GM12801 (cell line): ENCODE measurements around the gene NRG2.

Experiments used
- CTCF ChIP-seq: IDR thresholded peaks from one replicate; pipeline ENCODE4 v1.5.1; 2011; ENCODE audit warnings: control low read depth; ENCODE audit not compliant: insufficient read length; ENCODE audit errors: extremely low read depth

The NRG2 gene

GRCh38 chr5:139835656-139836055 lies 207.4 kb downstream of the NRG2 start:
- no peak for TF ChIP-seq CTCF

GRCh38 chr5:139833525-139833924 lies 209.6 kb downstream of the NRG2 start:
- TF ChIP-seq CTCF: no peak

GRCh38 chr5:139831624-139832023 lies 211.5 kb downstream of the NRG2 start:
- no peak for TF ChIP-seq CTCF

GRCh38 chr5:139829471-139829870 lies 213.6 kb downstream of the NRG2 start:
- no peak for TF ChIP-seq CTCF

GRCh38 chr5:139828207-139828895 lies 214.7 kb downstream of the NRG2 start:
- TF ChIP-seq CTCF: no peak

GRCh38 chr5:139825690-139826089 lies 217.4 kb downstream of the NRG2 start:
- no peak for TF ChIP-seq CTCF

GRCh38 chr5:139823757-139824355 lies 219.2 kb downstream of the NRG2 start:
- TF ChIP-seq CTCF: no peak
